Gastroesophageal sphincter (tissue), 3 donors: ENCODE results near the gene PLXDC2.

Source experiments
- EP300 ChIP-seq: sonication (generic); formaldehyde crosslinking; IDR thresholded peaks from one replicate; pipeline ENCODE4 v1.6.1; 2017; ENCODE audit warnings: antibody characterized with exemption, mild to moderate bottlenecking
- POLR2A ChIP-seq, 2 donors: fragments of 450-650 bp; IDR thresholded peaks; one replicate each; pipeline ENCODE4 v1.6.1; 2017; ENCODE audit warnings: antibody characterized with exemption in 2 of 2, mild to moderate bottlenecking in 2 of 2, moderate library complexity in 1 of 2
- POLR2AphosphoS5 ChIP-seq: sonication (generic); formaldehyde crosslinking; IDR thresholded peaks from one replicate; pipeline ENCODE4 v1.6.1; 2017; ENCODE audit warnings: antibody characterized with exemption
- TF ChIP-seq, protein P1 (sequence below), 4 experiments: fragments of 200-600 bp in 2 of 4; fragments of 450-650 bp in 2 of 4; sonication (generic) in 1 of 4; IDR thresholded peaks; one replicate each; pipeline ENCODE4 v1.5.1; 2017 to 2019; ENCODE audit warnings: antibody characterized with exemption in 4 of 4, mild to moderate bottlenecking in 2 of 4, moderate library complexity in 2 of 4

GRCh38 chr10:20254497-20254896 lies 438.3 kb downstream of the PLXDC2 start:
- TF ChIP-seq POLR2A (IDR thresholded peaks at IDR 0.05) (no peak), POLR2AphosphoS5 (no peak), EP300 (no peak)
- TF ChIP-seq, protein P1, sequence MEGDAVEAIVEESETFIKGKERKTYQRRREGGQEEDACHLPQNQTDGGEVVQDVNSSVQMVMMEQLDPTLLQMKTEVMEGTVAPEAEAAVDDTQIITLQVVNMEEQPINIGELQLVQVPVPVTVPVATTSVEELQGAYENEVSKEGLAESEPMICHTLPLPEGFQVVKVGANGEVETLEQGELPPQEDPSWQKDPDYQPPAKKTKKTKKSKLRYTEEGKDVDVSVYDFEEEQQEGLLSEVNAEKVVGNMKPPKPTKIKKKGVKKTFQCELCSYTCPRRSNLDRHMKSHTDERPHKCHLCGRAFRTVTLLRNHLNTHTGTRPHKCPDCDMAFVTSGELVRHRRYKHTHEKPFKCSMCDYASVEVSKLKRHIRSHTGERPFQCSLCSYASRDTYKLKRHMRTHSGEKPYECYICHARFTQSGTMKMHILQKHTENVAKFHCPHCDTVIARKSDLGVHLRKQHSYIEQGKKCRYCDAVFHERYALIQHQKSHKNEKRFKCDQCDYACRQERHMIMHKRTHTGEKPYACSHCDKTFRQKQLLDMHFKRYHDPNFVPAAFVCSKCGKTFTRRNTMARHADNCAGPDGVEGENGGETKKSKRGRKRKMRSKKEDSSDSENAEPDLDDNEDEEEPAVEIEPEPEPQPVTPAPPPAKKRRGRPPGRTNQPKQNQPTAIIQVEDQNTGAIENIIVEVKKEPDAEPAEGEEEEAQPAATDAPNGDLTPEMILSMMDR (IDR thresholded peaks at IDR 0.05): no peak
